ENCODE data around the gene DFFA.

Gene DFFA

DNA sequence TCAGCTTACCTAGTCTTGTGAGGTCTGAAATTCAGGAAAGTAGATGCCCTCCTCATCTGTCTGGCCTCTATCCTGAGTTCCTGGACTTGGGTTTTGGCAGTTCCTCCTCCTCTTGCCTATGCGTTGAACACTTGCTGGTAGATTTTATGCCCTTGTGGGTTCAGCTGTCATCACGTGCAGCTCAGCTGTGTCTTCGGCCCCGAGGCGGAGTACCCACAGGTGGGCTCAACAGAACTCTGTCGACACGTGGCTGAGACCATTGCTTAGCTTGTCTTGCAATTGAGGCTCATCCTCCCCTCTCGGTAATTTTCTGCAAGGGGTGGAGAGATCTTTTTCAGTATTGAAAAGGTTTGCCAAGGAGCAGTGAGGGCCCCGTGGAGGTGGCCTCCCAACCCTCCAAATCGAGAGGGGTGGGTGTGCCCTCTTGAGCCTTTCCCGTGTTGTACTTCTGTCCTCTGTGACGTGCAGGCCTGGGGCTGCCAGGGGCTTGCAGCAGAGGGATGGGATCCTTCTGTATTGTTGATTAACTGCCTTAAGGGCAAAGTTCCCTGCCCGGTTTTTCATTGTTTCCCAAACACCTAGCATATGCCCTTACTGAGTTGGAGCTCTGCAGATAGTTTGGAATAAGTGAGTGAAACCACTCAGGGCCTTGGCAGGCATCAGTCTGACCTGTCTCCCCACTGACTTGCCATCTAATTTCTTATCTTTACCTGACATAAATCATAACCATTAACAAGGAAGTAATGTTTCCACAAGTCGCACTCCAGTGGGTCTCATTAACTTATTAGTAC, 39.2 kb downstream of the DFFA start:
- H2AFZ ChIP-seq (ENCODE audit: low read length), result no peak overlapping the region
- H3K4me2 ChIP-seq (ENCODE audit: low read depth, low read length, poor library complexity, severe bottlenecking), result peak overlapping the region; percentile 35

DNA sequence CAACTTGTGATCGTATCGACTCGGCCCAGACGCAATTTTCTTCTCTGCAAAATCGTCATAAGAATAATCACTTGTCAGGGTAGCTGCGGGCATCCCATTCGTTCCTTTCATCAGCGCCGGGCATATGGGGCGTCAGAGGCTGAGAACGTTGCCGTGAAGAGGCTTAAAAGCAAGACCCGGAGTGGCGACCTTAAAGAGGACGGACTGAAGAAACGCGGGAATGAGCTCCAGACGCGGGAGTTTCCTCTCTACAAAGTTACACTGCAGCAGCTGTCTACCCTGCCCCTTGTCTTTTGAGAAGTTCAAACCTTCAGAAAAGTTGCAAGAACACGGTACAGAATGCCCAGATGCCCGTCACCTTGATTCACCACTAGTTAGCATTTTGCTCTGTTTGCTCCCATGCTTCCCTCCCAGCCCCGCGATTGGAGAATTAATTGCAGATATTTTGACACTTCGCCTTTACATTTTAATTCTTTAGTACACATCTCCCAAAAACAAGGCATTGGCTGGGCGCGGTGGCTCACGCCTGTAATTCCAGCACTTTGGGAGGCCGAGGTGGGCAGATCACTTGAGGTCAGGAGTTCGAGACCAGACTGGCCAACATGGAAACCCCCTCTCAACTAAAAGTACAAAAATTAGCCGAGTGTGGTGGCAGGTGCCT, 41.1 kb downstream of the DFFA start:
- H3K4me1 ChIP-seq (ENCODE audit: insufficient read depth, low read length, poor library complexity, severe bottlenecking), result peaks cover 12% of the 10 kb centered on the region
- no peaks in the 10 kb centered on the region for H3K36me3 ChIP-seq (ENCODE audit: insufficient read depth, low read length)
- peak overlapping the region; percentile 86 for H3K4me2 ChIP-seq (ENCODE audit: low read depth, low read length, poor library complexity, severe bottlenecking)
- TF ChIP-seq, protein P1, sequence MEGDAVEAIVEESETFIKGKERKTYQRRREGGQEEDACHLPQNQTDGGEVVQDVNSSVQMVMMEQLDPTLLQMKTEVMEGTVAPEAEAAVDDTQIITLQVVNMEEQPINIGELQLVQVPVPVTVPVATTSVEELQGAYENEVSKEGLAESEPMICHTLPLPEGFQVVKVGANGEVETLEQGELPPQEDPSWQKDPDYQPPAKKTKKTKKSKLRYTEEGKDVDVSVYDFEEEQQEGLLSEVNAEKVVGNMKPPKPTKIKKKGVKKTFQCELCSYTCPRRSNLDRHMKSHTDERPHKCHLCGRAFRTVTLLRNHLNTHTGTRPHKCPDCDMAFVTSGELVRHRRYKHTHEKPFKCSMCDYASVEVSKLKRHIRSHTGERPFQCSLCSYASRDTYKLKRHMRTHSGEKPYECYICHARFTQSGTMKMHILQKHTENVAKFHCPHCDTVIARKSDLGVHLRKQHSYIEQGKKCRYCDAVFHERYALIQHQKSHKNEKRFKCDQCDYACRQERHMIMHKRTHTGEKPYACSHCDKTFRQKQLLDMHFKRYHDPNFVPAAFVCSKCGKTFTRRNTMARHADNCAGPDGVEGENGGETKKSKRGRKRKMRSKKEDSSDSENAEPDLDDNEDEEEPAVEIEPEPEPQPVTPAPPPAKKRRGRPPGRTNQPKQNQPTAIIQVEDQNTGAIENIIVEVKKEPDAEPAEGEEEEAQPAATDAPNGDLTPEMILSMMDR (conservative IDR thresholded peaks at IDR 0.05; ENCODE audit: low read length), result no peak
- no peak for TF ChIP-seq EZH2phosphoT487 (IDR thresholded peaks at IDR 0.05; ENCODE audit: borderline replicate concordance)
- H3F3A ChIP-seq (ENCODE audit: low read depth), result no peaks in the 10 kb centered on the region
- H2AFZ ChIP-seq (ENCODE audit: low read length), result peak overlapping the region; percentile 94
- peaks cover 11% of the 10 kb centered on the region for H3K79me2 ChIP-seq (ENCODE audit: insufficient read depth, low read length)
- no peaks in the 10 kb centered on the region for H4K20me1 ChIP-seq (ENCODE audit: insufficient read depth, low read length, poor library complexity, severe bottlenecking)
- H3K9me2 ChIP-seq (replicated peaks; ENCODE audit: low read depth, low read length), result no peaks in the 10 kb centered on the region
- no peaks in the 10 kb centered on the region for H3K9me3 ChIP-seq (ENCODE audit: insufficient read depth, low read depth, low read length)
- H3K27me3 ChIP-seq (ENCODE audit: insufficient read depth, low read length, poor library complexity, severe bottlenecking), result no peaks in the 10 kb centered on the region
- peak overlapping the region; percentile 70 for H3K9ac ChIP-seq (ENCODE audit: low read depth, low read length, poor library complexity, severe bottlenecking)
- peak overlapping the region; percentile 96 for H3K4me3 ChIP-seq (ENCODE audit: low read length, poor library complexity, severe bottlenecking)

More for the DNA sequence above, 39.2 kb downstream of the DFFA start:
- Histone ChIP-seq H3K36me3 (ENCODE audit: insufficient read depth, low read length) (no peaks in the 10 kb centered on the region), H4K20me1 (ENCODE audit: insufficient read depth, low read length, poor library complexity, severe bottlenecking) (no peaks in the 10 kb centered on the region), H3K9me3 (ENCODE audit: insufficient read depth, low read depth, low read length) (no peaks in the 10 kb centered on the region), H3K79me2 (ENCODE audit: insufficient read depth, low read length) (peaks cover 11% of the 10 kb centered on the region), H3K27me3 (ENCODE audit: insufficient read depth, low read length, poor library complexity, severe bottlenecking) (no peaks in the 10 kb centered on the region), H3K9me2 (replicated peaks; ENCODE audit: low read depth, low read length) (no peaks in the 10 kb centered on the region), H3K4me3 (ENCODE audit: low read length, poor library complexity, severe bottlenecking) (no peak overlapping the region), H3K9ac (ENCODE audit: low read depth, low read length, poor library complexity, severe bottlenecking) (peak overlapping the region; percentile 32), H3K4me1 (ENCODE audit: insufficient read depth, low read length, poor library complexity, severe bottlenecking) (peaks cover 14% of the 10 kb centered on the region), H3F3A (ENCODE audit: low read depth) (no peaks in the 10 kb centered on the region)
- TF ChIP-seq EZH2phosphoT487 (IDR thresholded peaks at IDR 0.05; ENCODE audit: borderline replicate concordance), result no peak
- TF ChIP-seq, protein P1 (conservative IDR thresholded peaks at IDR 0.05; ENCODE audit: low read length), result no peak

DNA sequence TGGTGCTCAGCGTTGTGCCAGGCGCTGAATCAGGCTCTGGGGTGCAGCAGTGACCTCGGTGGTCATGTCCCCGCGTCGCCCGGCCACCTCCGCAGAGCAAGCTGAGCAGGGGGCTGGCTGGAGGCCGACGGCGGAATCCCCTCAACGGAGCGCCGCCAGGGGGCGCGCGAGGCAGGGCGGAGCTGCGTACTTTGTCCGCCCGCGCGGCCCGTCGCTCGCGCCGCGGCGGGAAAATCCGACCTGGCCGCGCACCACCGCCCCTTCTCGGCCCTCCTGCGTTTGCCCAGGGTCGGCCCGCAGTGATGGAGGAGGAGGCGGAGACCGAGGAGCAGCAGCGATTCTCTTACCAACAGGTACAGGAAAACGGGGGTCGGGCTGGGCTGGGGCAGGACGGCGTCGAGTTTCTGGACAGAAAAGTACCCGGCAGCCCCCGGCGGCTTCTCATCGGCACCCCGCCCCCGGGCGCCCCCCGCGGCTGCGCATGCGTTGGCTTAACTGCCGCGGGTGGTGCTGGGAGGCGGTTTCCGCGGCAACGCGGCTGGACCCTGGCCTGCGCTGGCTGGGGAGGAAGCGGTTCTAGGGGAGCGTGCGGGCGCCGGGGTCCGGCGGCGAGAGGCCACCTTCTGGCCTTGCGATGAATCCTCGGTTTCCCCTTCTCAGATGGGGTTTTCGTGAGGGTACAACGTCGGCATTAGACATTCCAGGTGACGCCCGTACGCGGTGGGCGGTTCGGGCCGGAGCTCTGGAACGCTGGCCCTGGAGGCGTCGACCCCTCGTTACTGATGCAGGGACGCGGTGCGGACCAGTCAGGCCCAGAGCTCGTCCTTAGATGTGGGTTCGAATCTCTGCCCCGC, 41.9 kb downstream of the DFFA start, which contains the start of gene CENPS:
TSS of gene CENPS (plus strand) at position 218 of the 854 bp plus-strand sequence. CDS start at position 303, 85 bp downstream.
- H3F3A ChIP-seq (ENCODE audit: low read depth), result no peaks in the 10 kb centered on the region
- H3K4me1 ChIP-seq (ENCODE audit: insufficient read depth, low read length, poor library complexity, severe bottlenecking), result peaks cover 12% of the 10 kb centered on the region
- TF ChIP-seq EZH2phosphoT487 (IDR thresholded peaks at IDR 0.05; ENCODE audit: borderline replicate concordance), result no peak
- TF ChIP-seq, protein P1 (conservative IDR thresholded peaks at IDR 0.05; ENCODE audit: low read length), result peak; percentile 74
- no peaks in the 10 kb centered on the region for H4K20me1 ChIP-seq (ENCODE audit: insufficient read depth, low read length, poor library complexity, severe bottlenecking)
- H3K4me3 ChIP-seq (ENCODE audit: low read length, poor library complexity, severe bottlenecking), result peak within 1 kb of the TSS; percentile 96
- peak within 1 kb of the TSS; percentile 94 for H2AFZ ChIP-seq (ENCODE audit: low read length)
- peak within 1 kb of the TSS; percentile 70 for H3K9ac ChIP-seq (ENCODE audit: low read depth, low read length, poor library complexity, severe bottlenecking)
- H3K36me3 ChIP-seq (ENCODE audit: insufficient read depth, low read length), result no peaks in the 10 kb centered on the region
- peaks cover 11% of the 10 kb centered on the region for H3K79me2 ChIP-seq (ENCODE audit: insufficient read depth, low read length)
- no peaks in the 10 kb centered on the region for H3K9me3 ChIP-seq (ENCODE audit: insufficient read depth, low read depth, low read length)
- no peaks in the 10 kb centered on the region for H3K27me3 ChIP-seq (ENCODE audit: insufficient read depth, low read length, poor library complexity, severe bottlenecking)
- no peaks in the 10 kb centered on the region for H3K9me2 ChIP-seq (replicated peaks; ENCODE audit: low read depth, low read length)
- peak within 1 kb of the TSS; percentile 86 for H3K4me2 ChIP-seq (ENCODE audit: low read depth, low read length, poor library complexity, severe bottlenecking)
